Gastroesophageal sphincter (tissue), 3 donors: Measurements from ENCODE around the gene TIAM2.

Experiments
- POLR2A ChIP-seq, 2 donors: fragments of 450-650 bp; IDR thresholded peaks; one replicate each; pipeline ENCODE4 v1.6.1; 2017; ENCODE audit warnings: antibody characterized with exemption in 2 of 2, mild to moderate bottlenecking in 2 of 2, moderate library complexity in 1 of 2
- TF ChIP-seq, protein P1 (sequence below), 4 experiments: fragments of 200-600 bp in 2 of 4; fragments of 450-650 bp in 2 of 4; sonication (generic) in 1 of 4; IDR thresholded peaks; one replicate each; pipeline ENCODE4 v1.5.1; 2017 to 2019; ENCODE audit warnings: antibody characterized with exemption in 4 of 4, mild to moderate bottlenecking in 2 of 4, moderate library complexity in 2 of 4

DNA sequence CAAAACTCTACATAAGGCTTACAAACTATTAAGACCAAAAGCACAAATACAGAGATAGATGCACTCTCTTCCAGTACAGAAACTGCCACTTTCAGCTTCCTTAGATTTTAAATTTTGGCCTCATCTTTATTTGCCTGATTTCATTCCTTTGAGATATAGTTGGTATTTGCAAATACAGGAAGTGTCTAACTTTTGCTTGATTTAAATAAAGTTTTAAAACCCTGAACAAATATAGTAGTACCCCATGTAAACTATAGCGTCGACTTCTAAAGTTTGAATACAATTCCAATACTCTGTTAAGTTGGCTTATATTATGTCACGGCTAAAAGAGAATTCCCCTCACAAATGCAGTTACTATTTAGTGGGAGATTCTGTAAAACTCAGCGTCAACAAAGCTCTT lies 267.5 kb downstream of the TIAM2 start:
- no peak for TF ChIP-seq POLR2A (IDR thresholded peaks at IDR 0.05)
- TF ChIP-seq, protein P1, sequence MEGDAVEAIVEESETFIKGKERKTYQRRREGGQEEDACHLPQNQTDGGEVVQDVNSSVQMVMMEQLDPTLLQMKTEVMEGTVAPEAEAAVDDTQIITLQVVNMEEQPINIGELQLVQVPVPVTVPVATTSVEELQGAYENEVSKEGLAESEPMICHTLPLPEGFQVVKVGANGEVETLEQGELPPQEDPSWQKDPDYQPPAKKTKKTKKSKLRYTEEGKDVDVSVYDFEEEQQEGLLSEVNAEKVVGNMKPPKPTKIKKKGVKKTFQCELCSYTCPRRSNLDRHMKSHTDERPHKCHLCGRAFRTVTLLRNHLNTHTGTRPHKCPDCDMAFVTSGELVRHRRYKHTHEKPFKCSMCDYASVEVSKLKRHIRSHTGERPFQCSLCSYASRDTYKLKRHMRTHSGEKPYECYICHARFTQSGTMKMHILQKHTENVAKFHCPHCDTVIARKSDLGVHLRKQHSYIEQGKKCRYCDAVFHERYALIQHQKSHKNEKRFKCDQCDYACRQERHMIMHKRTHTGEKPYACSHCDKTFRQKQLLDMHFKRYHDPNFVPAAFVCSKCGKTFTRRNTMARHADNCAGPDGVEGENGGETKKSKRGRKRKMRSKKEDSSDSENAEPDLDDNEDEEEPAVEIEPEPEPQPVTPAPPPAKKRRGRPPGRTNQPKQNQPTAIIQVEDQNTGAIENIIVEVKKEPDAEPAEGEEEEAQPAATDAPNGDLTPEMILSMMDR (IDR thresholded peaks at IDR 0.05) = no peak
